AG10803 (cell line): ENCODE measurements around the gene SNAPC2.

Experiments used
- DNase-seq: peaks from one replicate; pipeline ENCODE4 v3.0.0; 2010; ENCODE audit warnings: low read depth
- H3K4me3 ChIP-seq: 2 replicates; pipeline ENCODE4 v1.5.1; 2011; ENCODE audit warnings: mild to moderate bottlenecking, low read length, control low read depth
- CTCF ChIP-seq: conservative IDR thresholded peaks from 2 replicates; pipeline ENCODE4 v1.5.1; 2011; ENCODE audit warnings: mild to moderate bottlenecking, low read length, control low read depth, inconsistent platforms

SNAPC2 gene

DNA sequence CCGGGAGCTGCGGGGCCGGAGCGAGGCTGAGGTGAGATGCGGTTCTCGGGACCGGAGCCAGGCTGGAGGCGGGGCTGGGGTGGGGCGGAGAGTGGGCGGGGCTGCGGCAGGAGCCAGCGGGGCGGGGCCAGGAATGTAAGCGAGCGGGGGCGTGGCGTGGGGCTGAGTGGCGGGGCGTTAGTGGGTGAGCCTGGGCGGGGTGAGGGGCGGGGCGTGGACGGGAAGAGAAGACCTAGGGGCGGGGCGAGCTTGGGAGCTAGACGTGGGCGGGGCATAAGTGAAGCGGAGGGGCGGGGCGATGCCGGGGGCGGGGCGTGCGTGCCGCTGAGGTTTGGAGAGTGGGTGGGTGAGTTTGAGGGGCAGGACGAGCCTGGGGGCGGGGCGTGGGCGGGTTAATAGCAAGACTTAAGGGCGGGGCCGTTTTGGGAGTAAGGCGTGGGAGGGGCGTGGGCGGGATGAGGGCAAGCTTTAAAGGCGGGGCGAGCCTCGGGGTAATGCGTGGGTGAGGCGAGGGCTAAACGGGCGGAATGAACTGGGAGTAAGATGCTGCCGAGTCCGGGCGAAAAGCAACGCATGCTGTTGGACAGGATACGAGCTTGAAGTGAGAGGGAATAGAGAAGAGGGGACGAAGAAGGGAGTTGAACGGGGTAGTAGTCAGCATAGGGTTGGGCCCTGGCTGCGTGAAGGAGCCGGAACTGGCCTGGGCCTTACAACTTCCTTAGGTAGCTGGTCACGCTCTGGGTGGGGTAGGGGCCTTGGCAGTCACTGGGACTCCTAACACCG is 572 bp downstream of the SNAPC2 start:
- TF ChIP-seq CTCF: no peak
- peak; percentile 98 for DNase-seq
- peak overlapping the region; percentile 75 for H3K4me3 ChIP-seq

DNA sequence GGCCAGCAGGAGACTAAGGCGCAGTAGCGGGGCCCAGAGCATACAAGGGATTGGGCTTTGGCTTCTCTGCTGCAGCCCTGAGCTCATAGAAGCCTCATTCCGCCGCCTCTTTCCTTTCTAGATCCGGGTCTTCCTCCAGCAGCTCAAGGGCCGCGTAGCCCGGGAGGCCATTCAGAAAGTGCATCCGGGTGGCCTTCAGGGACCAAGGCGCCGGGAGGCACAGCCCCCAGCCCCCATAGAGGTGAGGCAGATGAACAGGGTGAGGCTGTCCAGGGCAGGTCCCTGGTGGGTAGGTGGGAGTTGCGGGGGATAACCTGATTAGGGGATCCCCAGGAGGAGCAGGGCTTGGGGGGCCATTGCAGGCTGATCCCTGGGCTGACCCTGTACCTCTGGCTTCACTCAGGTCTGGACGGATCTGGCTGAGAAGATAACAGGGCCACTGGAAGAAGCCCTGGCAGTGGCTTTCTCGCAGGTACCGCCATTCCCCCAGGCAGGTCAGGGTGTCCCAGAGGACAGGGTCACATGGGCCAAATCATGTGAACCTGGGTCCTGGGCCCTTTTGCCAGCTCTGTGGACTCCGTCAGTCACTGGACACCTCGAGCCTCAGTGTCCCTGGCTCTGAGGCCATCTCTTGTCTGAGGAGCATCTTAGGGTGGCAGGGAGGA is 1.3 kb downstream of the SNAPC2 start:
- DNase-seq: no peak
- TF ChIP-seq CTCF: no peak
- H3K4me3 ChIP-seq: peak overlapping the region; percentile 75

- no peak for TF ChIP-seq CTCF
- no peak for DNase-seq
- H3K4me3 ChIP-seq: peak overlapping the region; percentile 75; the same call in 1 of the 2 replicates
These were observed 2.1 kb downstream of the SNAPC2 start for GRCh38 chr19:7921967-7922835.

DNA sequence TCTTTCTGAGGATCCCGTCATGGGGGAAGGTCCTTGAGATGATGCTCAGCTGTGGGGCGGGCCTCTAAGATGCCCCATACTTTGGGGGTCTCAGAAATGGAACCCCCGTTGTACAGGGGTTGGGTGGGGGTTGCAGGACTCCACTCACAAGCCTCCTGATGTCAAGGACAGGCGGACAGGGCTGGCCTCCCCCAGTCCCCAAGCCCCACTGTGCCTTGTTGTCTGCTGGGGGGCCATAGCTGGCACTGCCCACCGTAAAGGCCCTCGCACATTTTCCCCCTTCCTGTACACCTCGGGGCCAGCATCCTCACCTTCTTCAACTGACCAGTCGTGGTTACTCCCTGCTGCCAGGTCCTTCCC is 2.7 kb downstream of the SNAPC2 start:
- H3K4me3 ChIP-seq: no peak overlapping the region
- DNase-seq: no peak
- TF ChIP-seq CTCF: no peak

DNA sequence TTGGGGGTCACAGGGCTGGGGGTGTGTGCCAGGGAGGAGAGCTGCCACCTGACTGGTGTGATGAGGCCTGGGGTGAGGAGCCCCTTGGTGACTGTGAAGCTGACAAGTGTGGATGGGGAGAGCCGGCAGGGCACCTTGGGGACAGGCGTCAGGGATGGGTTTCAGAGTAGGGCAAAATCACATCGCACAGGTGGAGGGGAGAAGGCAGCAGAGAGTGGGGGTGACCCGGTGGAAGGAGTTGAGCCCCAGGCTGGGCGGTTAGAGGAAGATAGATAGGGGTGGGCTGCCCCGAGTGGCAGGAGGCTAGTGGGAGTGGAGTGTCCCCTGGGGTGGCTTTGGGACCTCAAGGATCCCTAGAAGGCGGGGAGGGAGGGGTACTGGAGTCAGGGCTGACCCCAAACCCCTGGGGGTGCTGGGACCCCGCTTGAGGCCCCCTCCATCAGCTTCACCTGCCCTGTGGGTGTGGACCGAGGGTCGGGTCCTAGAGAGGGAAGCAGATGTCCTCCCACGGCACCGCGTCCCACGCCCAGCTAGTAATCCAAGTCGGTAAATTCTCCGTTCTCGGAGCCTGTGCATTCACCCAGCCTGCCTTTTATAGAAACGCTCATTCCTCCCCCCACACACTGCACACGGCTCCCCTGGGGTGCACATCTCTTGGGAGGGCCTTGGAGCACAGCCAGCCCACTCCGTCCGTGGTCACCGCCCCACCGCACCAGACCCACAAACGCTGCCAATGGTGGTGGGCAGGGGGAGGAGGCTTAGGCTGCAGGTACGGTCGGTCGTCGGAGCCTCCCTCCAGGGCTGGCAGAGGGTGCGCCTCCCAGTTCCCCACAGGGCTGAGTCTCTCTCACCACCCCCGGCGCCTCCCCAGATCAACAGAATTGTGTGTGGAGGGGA is 3.4 kb downstream of the SNAPC2 start:
- H3K4me3 ChIP-seq: no peak overlapping the region
- no peak for TF ChIP-seq CTCF
- no peak for DNase-seq

DNA sequence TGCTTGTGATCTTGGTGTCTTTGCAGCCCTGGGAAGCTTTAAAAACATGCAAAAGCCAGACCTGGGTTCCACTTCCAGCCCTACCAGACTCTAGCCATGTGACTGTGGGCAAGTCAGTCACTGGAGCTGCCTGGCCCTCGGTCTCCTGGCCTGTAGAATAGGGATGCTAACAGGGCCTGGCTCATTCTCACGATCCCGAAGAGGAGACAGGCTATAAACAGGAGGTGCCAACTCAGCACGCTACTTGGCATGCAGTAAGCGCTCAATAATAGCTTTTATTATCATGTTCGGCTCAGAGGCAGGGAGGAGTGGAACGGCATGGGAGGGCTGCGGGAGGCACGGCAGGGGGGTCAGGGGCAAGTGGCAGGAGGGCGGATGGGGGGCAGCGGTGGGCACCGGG is 4.1 kb downstream of the SNAPC2 start:
- no peak for TF ChIP-seq CTCF

More for the DNA sequence above, 4.1 kb downstream of the SNAPC2 start:
- DNase-seq: no peak
- no peak overlapping the region for H3K4me3 ChIP-seq
